GM12878 (cell line): Measurements from ENCODE around the gene NOP16. TPM values are rescaled to one million over a fixed set of nuclear protein-coding genes. Genes with fewer than 3 reads are reported as not detected.

Experiments used
- ATAC-seq: fragments of 200-7000 bp; cut with Tn5 transposase; 3 replicates; pipeline ENCODE4 v1.9.1; 2020; ENCODE audit warnings: mild to moderate bottlenecking, moderate library complexity
- BruUV-seq: library from RNA; stranded (reverse); fragments of 400-500 nt; replicated peaks from 2 replicates; lab custom pipeline; 2021; lab: Mats Ljungman, UMichigan
- CTCF ChIA-PET: fragments of 300-600 bp; sonication (Branson Sonifier 250); formaldehyde crosslinking; extraction: SDS; loops from one replicate; lab custom pipeline; 2021; ENCODE audit warnings: inconsistent platforms; lab: Yijun Ruan, JAX
- POLR2A ChIA-PET: fragments of 350-600 bp; formaldehyde crosslinking; extraction: SDS; loops from one replicate; lab custom pipeline; 2021; ENCODE audit warnings: inconsistent platforms; lab: Charles Lee
- RAD21 ChIA-PET: fragments of 300-600 bp; sonication (Branson Sonifier 250); formaldehyde crosslinking; loops from one replicate; lab custom pipeline; 2023; ENCODE audit warnings: antibody characterized with exemption; ENCODE audit not compliant: unreplicated experiment; lab: Charles Lee
- SMC1A ChIA-PET: fragments of 300-600 bp; sonication (Branson Sonifier 250); formaldehyde crosslinking; loops from one replicate; lab custom pipeline; 2023; ENCODE audit not compliant: unreplicated experiment, uncharacterized antibody; lab: Charles Lee
- DNase-seq: peaks from one replicate; pipeline ENCODE4 v3.0.0-alpha.2; 2011; ENCODE audit warnings: low read depth, low spot score
- FAIRE-seq: peaks from 3 replicates; lab custom pipeline; 2011; peaks lifted over from hg19 to GRCh38; lab: Jason Lieb, UNC
- H2AFZ ChIP-seq: 2 replicates; pipeline ENCODE4 v1.6.0; 2011; ENCODE audit warnings: low read depth, low read length, control low read depth; ENCODE audit not compliant: control insufficient read depth
- H3K27ac ChIP-seq: 2 replicates; pipeline ENCODE4 v1.5.1; 2011; ENCODE audit warnings: control low read depth; ENCODE audit not compliant: control insufficient read depth, insufficient read depth
- H3K27me3 ChIP-seq, 2 experiments: replicated peaks in 1 of 2; 2 replicates each; pipeline versions ENCODE4 v1.6.0 to v1.6.1; 2011; ENCODE audit warnings: low read length in 1 of 2; ENCODE audit not compliant: control insufficient read depth in 2 of 2, insufficient read depth in 2 of 2
- H3K36me3 ChIP-seq, 2 experiments: 2 replicates each; pipeline ENCODE4 v1.5.1; 2011; ENCODE audit warnings: low read length in 1 of 2; ENCODE audit not compliant: control insufficient read depth in 2 of 2, insufficient read depth in 2 of 2
- H3K4me1 ChIP-seq: 2 replicates; pipeline ENCODE4 v1.6.1; 2011; ENCODE audit warnings: mild to moderate bottlenecking, low read length, moderate library complexity, mixed read lengths; ENCODE audit not compliant: control insufficient read depth, insufficient read depth
- H3K4me2 ChIP-seq: 2 replicates; pipeline ENCODE4 v1.6.0; 2011; ENCODE audit warnings: control low read depth; ENCODE audit not compliant: control insufficient read depth, insufficient read depth
- H3K4me3 ChIP-seq: fragments of 200-600 bp; sonication (generic); 2 replicates; pipeline ENCODE4 v1.5.1; 2016
- H3K79me2 ChIP-seq: 2 replicates; pipeline ENCODE4 v1.6.0; 2011; ENCODE audit warnings: low read length; ENCODE audit not compliant: control insufficient read depth, insufficient read depth
- H3K9ac ChIP-seq: 2 replicates; pipeline ENCODE4 v1.8.0; 2011; ENCODE audit warnings: low read length, control low read depth, mixed read lengths; ENCODE audit not compliant: control insufficient read depth, insufficient read depth
- H3K9me3 ChIP-seq: replicated peaks from 3 replicates; pipeline ENCODE4 v1.5.1; 2011; ENCODE audit warnings: mild to moderate bottlenecking, low read length; ENCODE audit not compliant: control insufficient read depth, insufficient read depth
- H4K20me1 ChIP-seq: 2 replicates; pipeline ENCODE4 v1.6.0; 2011; ENCODE audit not compliant: control insufficient read depth, insufficient read depth
- BHLHE40 ChIP-seq, 2 experiments: fragments of 450-650 bp in 1 of 2; IDR thresholded peaks; 2 replicates each; pipeline ENCODE4 v1.6.1; 2011 to 2017; ENCODE audit warnings: low read depth in 2 of 2, borderline replicate concordance in 1 of 2, improper control_type of control experiment in 1 of 2, low read length in 1 of 2, mild to moderate bottlenecking in 1 of 2
- CBX3 ChIP-seq: fragments of 200-600 bp; sonication (generic); IDR thresholded peaks from 2 replicates; pipeline ENCODE4 v1.6.1; 2016; ENCODE audit warnings: low read depth, borderline replicate concordance
- FOXM1 ChIP-seq: IDR thresholded peaks from 2 replicates; pipeline ENCODE4 v1.6.1; 2012; ENCODE audit warnings: low read depth, mild to moderate bottlenecking, inconsistent platforms, low read length, moderate library complexity
- LARP7 ChIP-seq: fragments of 450-650 bp; IDR thresholded peaks from 2 replicates; pipeline ENCODE4 v1.6.1; 2017; ENCODE audit warnings: mild to moderate bottlenecking
- SMAD5 ChIP-seq: IDR thresholded peaks from 2 replicates; pipeline ENCODE4 v1.6.1; 2016; ENCODE audit warnings: antibody characterized with exemption, low read depth
- STAT3 ChIP-seq: IDR thresholded peaks from 2 replicates; pipeline ENCODE4 v1.6.1; 2011; ENCODE audit warnings: low read depth, low read length, improper control_type of control experiment
- ZNF274 ChIP-seq: IDR thresholded peaks from one replicate; pipeline ENCODE4 v1.8.0; 2011; ENCODE audit not compliant: insufficient read length, insufficient read depth
- ZNF622 ChIP-seq: fragments of 450-650 bp; IDR thresholded peaks from 2 replicates; pipeline ENCODE4 v1.6.1; 2017; ENCODE audit warnings: mild to moderate bottlenecking, inconsistent platforms
- WGBS: methylation state at CpG from one replicate; pipeline ENCODE4 v1.1.6; 2016; ENCODE audit warnings: low lambda C conversion rate; ENCODE audit not compliant: insufficient replicate concordance, insufficient coverage; ENCODE audit errors: missing lambda C conversion rate; 5-methylcytosine and 5-hydroxymethylcytosine counted together
- in situ Hi-C: fragments of 300-500 bp; cut with MboI; formaldehyde crosslinking; loops from 9 replicates; pipeline ENCODE4 v1.14.3; 2018; ENCODE audit warnings: mixed read lengths
- intact Hi-C: fragments of 100-400 bp; cut with micrococcal nuclease; formaldehyde crosslinking; loops from one replicate; pipeline ENCODE4 v1.14.2; 2022; ENCODE audit not compliant: unreplicated experiment
- polyA plus RNA-seq, 11 experiments: library from polyadenylated mRNA; depleted of rRNA in 4 of 11; unstranded in 6 of 11; stranded (reverse) in 5 of 11; fragments of >200 nt; fragmentation: Nextera tagmentation in 4 of 11; fragmentation: Illumina TruSeq in 1 of 11; extraction: Ambion mirVana in 4 of 11; extraction: Trizol in 1 of 11; gene quantifications; 1 replicate in 1 of 11; 2 replicates in 10 of 11; pipeline versions ENCODE4 v1.2.1 to v1.2.3, GENCODE V29; 2011 to 2016; ENCODE audit warnings: inconsistent platforms in 2 of 11, missing spikeins in 2 of 11, low read depth in 1 of 11
- total RNA-seq, 4 experiments: library from RNA; depleted of rRNA in 3 of 4; stranded (reverse); fragments of >200 nt in 3 of 4; fragmentation: Illumina TruSeq in 1 of 4; extraction: Trizol in 1 of 4; gene quantifications; 2 replicates each; pipeline versions ENCODE4 v1.2.1 to v1.2.3, GENCODE V29; 2013 to 2021

Gene NOP16
- total and polyA plus RNA-seq, 10 of the 15 experiments (the other 5 are each of a cell fraction or from before 2014, with no cell fraction given): 50.3 to 276 (median 116) TPM

DNA sequence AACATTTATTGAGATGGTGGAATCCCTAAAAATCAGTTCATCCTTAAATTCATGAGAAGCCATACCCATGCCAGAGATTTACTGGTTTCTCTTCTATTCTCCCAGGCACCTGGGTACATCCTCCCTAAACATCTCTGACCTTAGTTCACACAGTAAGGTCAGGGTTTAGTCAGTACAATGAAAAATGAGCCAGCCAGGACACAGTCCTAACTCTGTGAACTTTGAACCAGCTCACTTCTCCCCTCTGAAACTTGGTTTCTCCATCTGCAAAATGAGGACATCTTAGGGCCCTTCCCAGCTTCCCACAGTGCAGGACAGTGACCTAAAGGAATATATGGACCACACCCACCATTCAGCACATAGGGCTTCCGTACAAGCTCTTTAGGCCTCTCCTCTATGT, 1.9 kb downstream of the NOP16 start:
- no TSS peak for BruUV-seq
- peaks cover 25% of the 10 kb centered on the region in 2 experiments for H3K36me3 ChIP-seq
- no peak for TF ChIP-seq BHLHE40 (IDR thresholded peaks at IDR 0.05; ENCODE audit: borderline replicate concordance in 1 of 2, low read depth in 2 of 2, low read length in 1 of 2)
- TF ChIP-seq ZNF274: no peak
- no peak for TF ChIP-seq SMAD5
- TF ChIP-seq ZNF622: no peak
- TF ChIP-seq FOXM1: no peak
- TF ChIP-seq LARP7: no peak
- TF ChIP-seq CBX3: no peak
- no peak for TF ChIP-seq STAT3
- TF ChIP-seq, all 136 proteins: peak for 0
- Histone ChIP-seq H3K4me2 (peak overlapping the region; percentile 72), H3K4me3 (peak overlapping the region; percentile 90), H2AFZ (no peak overlapping the region), H3K9me3 (no peaks in the 10 kb centered on the region; the same call in 2 of the 3 replicates), H3K4me1 (peaks cover 11% of the 10 kb centered on the region), H3K27me3 (no peaks in the 10 kb centered on the region), H3K27ac (no peak overlapping the region), H3K79me2 (peaks cover 50% of the 10 kb centered on the region), H4K20me1 (peaks cover 3% of the 10 kb centered on the region; the same call in 1 of the 2 replicates), H3K9ac (peak overlapping the region; percentile 87)
- SMC1A ChIA-PET: interaction anchor here (1.6 to 2.0 kb wide), 2 partner anchors 18 to 24 kb away, joined by 4 to 7 read pairs; no protein-coding TSS in a partner anchor
- no peak for ATAC-seq
- RAD21 ChIA-PET: interaction anchor here (0.9 kb wide), 1 partner anchor 24 kb away, joined by 4 read pairs; no protein-coding TSS in a partner anchor
- CTCF ChIA-PET: no interaction called here
- no peak for FAIRE-seq
- POLR2A ChIA-PET: no interaction called here
- WGBS: 33% methylated on average over 1 of the region's 1 CpG
- in situ Hi-C loops: no loop called here
- no peak for DNase-seq
- intact Hi-C loops: loop anchor here (5.0 to 10.0 kb wide), 2 partner anchors 148 to 149 kb away; partner anchors contain the start of genes RNF44 and SIMC1
